Measurements from ENCODE around the gene FAM8A1.

FAM8A1 gene

GRCh38 chr6:17606606-17607005 is 6.5 kb downstream of the FAM8A1 start:
- DNase-seq: no peak

- DNase-seq: no peak
Measured at GRCh38 chr6:17610835-17611234, 10.7 kb downstream of the FAM8A1 start.

- no peak for DNase-seq
Measured at GRCh38 chr6:17612048-17612447, 11.9 kb downstream of the FAM8A1 start.

- DNase-seq: no peak
Measured at GRCh38 chr6:17615794-17616193, 15.7 kb downstream of the FAM8A1 start.

- DNase-seq: no peak
Measured at GRCh38 chr6:17621003-17621402, 20.9 kb downstream of the FAM8A1 start.

GRCh38 chr6:17622144-17622543 is 22.0 kb downstream of the FAM8A1 start:
- no peak for DNase-seq

- DNase-seq: no peak
Measured at GRCh38 chr6:17624396-17624795, 24.3 kb downstream of the FAM8A1 start.

GRCh38 chr6:17628873-17629272 is 28.8 kb downstream of the FAM8A1 start:
- no peak for DNase-seq

- DNase-seq: no peak
Measured at GRCh38 chr6:17629824-17630510, 29.9 kb downstream of the FAM8A1 start.

- DNase-seq: no peak
Measured at GRCh38 chr6:17630511-17631073, 30.5 kb downstream of the FAM8A1 start.

GRCh38 chr6:17632934-17633333 is 32.8 kb downstream of the FAM8A1 start:
- DNase-seq: no peak

- DNase-seq: no peak
Measured at GRCh38 chr6:17633465-17634188, 33.5 kb downstream of the FAM8A1 start.

GRCh38 chr6:17635568-17635967 is 35.5 kb downstream of the FAM8A1 start:
- DNase-seq: no peak

GRCh38 chr6:17638212-17638715 is 38.2 kb downstream of the FAM8A1 start:
- DNase-seq: no peak

GRCh38 chr6:17640477-17640917 is 40.4 kb downstream of the FAM8A1 start:
- DNase-seq: peak; percentile 81

- no peak for DNase-seq
Measured at GRCh38 chr6:17648745-17649144, 48.6 kb downstream of the FAM8A1 start.

- DNase-seq: no peak
Measured at GRCh38 chr6:17650656-17651309, 50.7 kb downstream of the FAM8A1 start.

- DNase-seq: no peak
Measured at GRCh38 chr6:17653198-17653882, 53.2 kb downstream of the FAM8A1 start.

- no peak for DNase-seq
Measured at GRCh38 chr6:17656092-17656491, 56.0 kb downstream of the FAM8A1 start.

GRCh38 chr6:17656644-17657043 is 56.5 kb downstream of the FAM8A1 start:
- DNase-seq: no peak

Measured in AML-193 (cell line).